H9 (cell line): ENCODE results near the gene COPS6. TPM values are rescaled to one million over a fixed set of nuclear protein-coding genes. Genes with fewer than 3 reads are reported as not detected.
A peak's percentile ranks its signal among the peaks of the same experiment; 100 is the strongest.

Experiments used
- DNase-seq: peaks from one replicate; pipeline ENCODE4 v3.0.0-alpha.2; 2017
- H2AFZ ChIP-seq: one replicate; pipeline ENCODE4 v1.6.1; 2013; ENCODE audit warnings: mild to moderate bottlenecking, low read length, control low read depth, moderate library complexity
- H2AK5ac ChIP-seq: 2 replicates; pipeline ENCODE4 v1.6.1; 2013; ENCODE audit warnings: low read length, control low read depth, mixed read lengths; ENCODE audit not compliant: insufficient read length
- H2BK120ac ChIP-seq: one replicate; pipeline ENCODE4 v1.6.1; 2013; ENCODE audit warnings: low read depth, mild to moderate bottlenecking, low read length, control low read depth, inconsistent platforms; ENCODE audit not compliant: poor library complexity, severe bottlenecking
- H2BK12ac ChIP-seq: 2 replicates; pipeline ENCODE4 v1.6.1; 2013; ENCODE audit warnings: low read length, control low read depth, mixed read lengths, low read depth; ENCODE audit not compliant: insufficient read length
- H2BK15ac ChIP-seq: 2 replicates; pipeline ENCODE4 v1.6.1; 2013; ENCODE audit warnings: low read depth, low read length, control low read depth
- H2BK20ac ChIP-seq: one replicate; pipeline ENCODE4 v1.6.1; 2013; ENCODE audit warnings: low read depth, mild to moderate bottlenecking, low read length, control low read depth, inconsistent platforms; ENCODE audit not compliant: poor library complexity, severe bottlenecking
- H2BK5ac ChIP-seq: 2 replicates; pipeline ENCODE4 v1.6.1; 2013; ENCODE audit warnings: low read length, control low read depth, mixed read lengths; ENCODE audit not compliant: insufficient read length
- H3K14ac ChIP-seq: 2 replicates; pipeline ENCODE4 v1.6.1; 2013; ENCODE audit warnings: low read length, control low read depth; ENCODE audit not compliant: insufficient read depth
- H3K18ac ChIP-seq: 2 replicates; pipeline ENCODE4 v1.6.1; 2013; ENCODE audit warnings: low read depth, mild to moderate bottlenecking, mixed read lengths, low read length, control low read depth; ENCODE audit not compliant: insufficient read length
- H3K23ac ChIP-seq: 2 replicates; pipeline ENCODE4 v1.6.1; 2013; ENCODE audit warnings: low read length, control low read depth, mixed read lengths, low read depth; ENCODE audit not compliant: insufficient read length
- H3K23me2 ChIP-seq: 2 replicates; pipeline ENCODE4 v1.6.1; 2013; ENCODE audit warnings: low read depth, mild to moderate bottlenecking, mixed read lengths, low read length, control low read depth; ENCODE audit not compliant: insufficient read length, poor library complexity, severe bottlenecking
- H3K27ac ChIP-seq: 2 replicates; pipeline ENCODE4 v1.5.1; 2013; ENCODE audit warnings: low read length, control low read depth, mixed read lengths, low read depth; ENCODE audit not compliant: insufficient read length
- H3K27me3 ChIP-seq: 2 replicates; pipeline ENCODE4 v1.6.1; 2013; ENCODE audit warnings: low read length, control low read depth, inconsistent platforms; ENCODE audit not compliant: insufficient read depth
- H3K4ac ChIP-seq: 2 replicates; pipeline ENCODE4 v1.6.1; 2013; ENCODE audit warnings: low read depth, mild to moderate bottlenecking, control low read depth, inconsistent platforms, low read length, moderate library complexity
- H3K4me1 ChIP-seq: 2 replicates; pipeline ENCODE4 v1.6.1; 2013; ENCODE audit warnings: low read length, control low read depth, inconsistent platforms; ENCODE audit not compliant: insufficient read depth
- H3K4me2 ChIP-seq: 2 replicates; pipeline ENCODE4 v1.6.1; 2013; ENCODE audit warnings: low read length, control low read depth, mixed read lengths; ENCODE audit not compliant: insufficient read length, insufficient read depth
- H3K56ac ChIP-seq: 2 replicates; pipeline ENCODE4 v1.6.1; 2013; ENCODE audit warnings: low read depth, mild to moderate bottlenecking, mixed read lengths, low read length, control low read depth; ENCODE audit not compliant: insufficient read length
- H3K79me1 ChIP-seq: 2 replicates; pipeline ENCODE4 v1.6.1; 2013; ENCODE audit warnings: low read depth, mild to moderate bottlenecking, moderate library complexity, low read length, control low read depth, inconsistent platforms; ENCODE audit not compliant: insufficient read depth, poor library complexity, severe bottlenecking
- H3K79me2 ChIP-seq: 2 replicates; pipeline ENCODE4 v1.6.1; 2013; ENCODE audit warnings: low read length, control low read depth, inconsistent platforms; ENCODE audit not compliant: insufficient read depth
- H3K9ac ChIP-seq: 2 replicates; pipeline ENCODE4 v1.6.1; 2013; ENCODE audit warnings: low read length, control low read depth, mixed read lengths; ENCODE audit not compliant: insufficient read length; ENCODE audit errors: extremely low read depth
- H3K9me3 ChIP-seq: one replicate; pipeline ENCODE4 v1.6.1; 2013; ENCODE audit warnings: low read depth, low read length, inconsistent platforms; ENCODE audit not compliant: control insufficient read depth
- H3T11ph ChIP-seq: one replicate; pipeline ENCODE4 v1.6.1; 2013; ENCODE audit warnings: mild to moderate bottlenecking, low read length, control low read depth, inconsistent platforms
- H4K20me1 ChIP-seq: one replicate; pipeline ENCODE4 v1.6.1; 2013; ENCODE audit not compliant: control insufficient read depth, insufficient read length, insufficient read depth
- H4K5ac ChIP-seq: 2 replicates; pipeline ENCODE4 v1.6.1; 2013; ENCODE audit warnings: low read depth, mild to moderate bottlenecking, mixed read lengths, low read length, control low read depth; ENCODE audit not compliant: insufficient read length
- H4K8ac ChIP-seq: replicated peaks from 2 replicates; pipeline ENCODE4 v1.6.1; 2013; ENCODE audit warnings: low read length, control low read depth, mixed read lengths, low read depth; ENCODE audit not compliant: insufficient read length
- H4K91ac ChIP-seq: 2 replicates; pipeline ENCODE4 v1.6.1; 2013; ENCODE audit warnings: low read depth, mild to moderate bottlenecking, moderate library complexity, mixed read lengths, low read length, control low read depth; ENCODE audit not compliant: insufficient read length
- H3K27ac Mint-ChIP-seq, 3 experiments: 2 replicates in 2 of 3; 3 replicates in 1 of 3; pipeline ENCODE4 v1.8.0; 2020 to 2021; ENCODE audit warnings: mixed read lengths in 3 of 3, mild to moderate bottlenecking in 1 of 3, moderate library complexity in 1 of 3
- H3K27me3 Mint-ChIP-seq: 2 replicates; pipeline ENCODE4 v1.8.0; 2021; ENCODE audit warnings: low read depth, mild to moderate bottlenecking, moderate library complexity, mixed read lengths
- H3K36me3 Mint-ChIP-seq, 3 experiments: 2 replicates in 2 of 3; 3 replicates in 1 of 3; pipeline ENCODE4 v1.8.0; 2020 to 2021; ENCODE audit warnings: low read depth in 3 of 3, mixed read lengths in 3 of 3; ENCODE audit not compliant: insufficient read depth in 1 of 3
- H3K4me1 Mint-ChIP-seq, 2 experiments: 2 replicates each; pipeline ENCODE4 v1.8.0; 2020; ENCODE audit warnings: mixed read lengths in 2 of 2
- H3K4me3 Mint-ChIP-seq, 2 experiments: 2 replicates in 1 of 2; 3 replicates in 1 of 2; pipeline ENCODE4 v1.8.0; 2020 to 2021; ENCODE audit warnings: mild to moderate bottlenecking in 2 of 2, mixed read lengths in 2 of 2, moderate library complexity in 1 of 2
- H3K9me3 Mint-ChIP-seq, 2 experiments: 2 replicates in 1 of 2; 3 replicates in 1 of 2; pipeline ENCODE4 v1.8.0; 2020; ENCODE audit warnings: mild to moderate bottlenecking in 2 of 2, mixed read lengths in 2 of 2, moderate library complexity in 1 of 2
- WGBS: extraction: QIAGEN DNeasy Blood & Tissue Kit; methylation state at CpG from one replicate; pipeline ENCODE4 v1.1.7; 2013; ENCODE audit warnings: missing lambda C conversion rate, low lambda C conversion rate, mixed read lengths; ENCODE audit not compliant: insufficient read length; ENCODE audit errors: extremely low coverage; 5-methylcytosine and 5-hydroxymethylcytosine counted together
- microRNA-seq: library from miRNA; unstranded; fragments of <30 nt; microRNA quantifications from one replicate; pipeline ENCODE4, GENCODE V29; 2020; ENCODE audit warnings: borderline microRNAs expressed
- total RNA-seq: library from RNA; stranded (reverse); gene quantifications from 2 replicates; pipeline ENCODE4 v1.2.1, GENCODE V29; 2021
- TF ChIP-seq, protein P1 (sequence below): fragments of 200-600 bp; sonication (generic); conservative IDR thresholded peaks from 3 replicates; pipeline ENCODE4 v1.8.0; 2021; ENCODE audit warnings: antibody characterized with exemption, mild to moderate bottlenecking

Gene COPS6
- total RNA-seq, 1 experiment from 2014 or later = 140 TPM

GRCh38 chr7:100141555-100141949, 52.8 kb downstream of the COPS6 start:
- no peaks in the 10 kb centered on the region for H3K79me1 ChIP-seq
- no peak overlapping the region for H3K23ac ChIP-seq
- no peaks in the 10 kb centered on the region for H3K27me3 ChIP-seq
- Mint-ChIP-seq H3K9me3 (no peaks in the 10 kb centered on the region), H3K36me3 (no peaks in the 10 kb centered on the region; a peak in 2 of 7 replicates), H3K27me3 (peaks cover 4% of the 10 kb centered on the region; the same call in 1 of the 2 replicates), H3K27ac (no peak overlapping the region), H3K4me1 (peaks cover 10 to 12% of the 10 kb centered on the region in 2 experiments), H3K4me3 (no peak overlapping the region)
- no peak overlapping the region for H2BK120ac ChIP-seq
- DNase-seq = no peak
- H3K4me1 ChIP-seq = no peaks in the 10 kb centered on the region
- H2BK12ac ChIP-seq = no peak overlapping the region
- H2AK5ac ChIP-seq = no peak overlapping the region
- WGBS = no CpG with 5 or more reads among the region's 3 CpGs
- no peak overlapping the region for H2BK5ac ChIP-seq
- H2BK20ac ChIP-seq = no peak overlapping the region
- H2BK15ac ChIP-seq = no peak overlapping the region
- no peak overlapping the region for H4K5ac ChIP-seq
- no peak overlapping the region for H3T11ph ChIP-seq
- no peaks in the 10 kb centered on the region for H3K23me2 ChIP-seq
- no peak overlapping the region for H2AFZ ChIP-seq
- no peak overlapping the region for H3K9ac ChIP-seq
- H3K56ac ChIP-seq = no peak overlapping the region
- H4K20me1 ChIP-seq = no peaks in the 10 kb centered on the region
- H3K27ac ChIP-seq = no peak overlapping the region
- no peak overlapping the region for H3K4me2 ChIP-seq
- no peak overlapping the region for H4K8ac ChIP-seq
- no peaks in the 10 kb centered on the region for H3K79me2 ChIP-seq
- no peaks in the 10 kb centered on the region for H3K9me3 ChIP-seq
- no peak overlapping the region for H3K18ac ChIP-seq
- TF ChIP-seq, protein P1, sequence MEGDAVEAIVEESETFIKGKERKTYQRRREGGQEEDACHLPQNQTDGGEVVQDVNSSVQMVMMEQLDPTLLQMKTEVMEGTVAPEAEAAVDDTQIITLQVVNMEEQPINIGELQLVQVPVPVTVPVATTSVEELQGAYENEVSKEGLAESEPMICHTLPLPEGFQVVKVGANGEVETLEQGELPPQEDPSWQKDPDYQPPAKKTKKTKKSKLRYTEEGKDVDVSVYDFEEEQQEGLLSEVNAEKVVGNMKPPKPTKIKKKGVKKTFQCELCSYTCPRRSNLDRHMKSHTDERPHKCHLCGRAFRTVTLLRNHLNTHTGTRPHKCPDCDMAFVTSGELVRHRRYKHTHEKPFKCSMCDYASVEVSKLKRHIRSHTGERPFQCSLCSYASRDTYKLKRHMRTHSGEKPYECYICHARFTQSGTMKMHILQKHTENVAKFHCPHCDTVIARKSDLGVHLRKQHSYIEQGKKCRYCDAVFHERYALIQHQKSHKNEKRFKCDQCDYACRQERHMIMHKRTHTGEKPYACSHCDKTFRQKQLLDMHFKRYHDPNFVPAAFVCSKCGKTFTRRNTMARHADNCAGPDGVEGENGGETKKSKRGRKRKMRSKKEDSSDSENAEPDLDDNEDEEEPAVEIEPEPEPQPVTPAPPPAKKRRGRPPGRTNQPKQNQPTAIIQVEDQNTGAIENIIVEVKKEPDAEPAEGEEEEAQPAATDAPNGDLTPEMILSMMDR = no peak
- no peak overlapping the region for H3K14ac ChIP-seq
- H4K91ac ChIP-seq = no peak overlapping the region
- no peak overlapping the region for H3K4ac ChIP-seq

Small RNAs within 50 kb of the gene (microRNA-seq; reads per million reads assigned to microRNA genes)
- gene MIR106B (1,145 reads per million, percentile 95 among the genes with 10 or more reads in this experiment), gene MIR25 (128 reads per million, percentile 76 among the genes with 10 or more reads in this experiment), gene MIR93 (2,017 reads per million, percentile 97 among the genes with 10 or more reads in this experiment)

Other genes with a start within 250 kb of the COPS6 start
- gene OR2AE1, start 211.9 kb upstream of the COPS6 start, total RNA-seq = not detected in 2 replicates
- 6.9 and 7.3 TPM in 2 replicates for gene TRIM4, start 169.4 kb upstream of the COPS6 start, total RNA-seq
- gene GJC3, start 159.3 kb upstream of the COPS6 start, total RNA-seq = 1.4 and 2.3 TPM in 2 replicates
- 0.24 TPM in 1 of 2 replicates, not detected in the other for gene AZGP1, start 112.9 kb upstream of the COPS6 start, total RNA-seq
- gene ZKSCAN1, start 73.4 kb upstream of the COPS6 start, total RNA-seq = 28.2 and 29.8 TPM in 2 replicates
- gene ZSCAN21, start 39.2 kb upstream of the COPS6 start, total RNA-seq = 23.5 and 24.3 TPM in 2 replicates
- gene ZNF3, start 7.2 kb upstream of the COPS6 start, total RNA-seq = 60.4 and 62.8 TPM in 2 replicates
- gene MCM7, start 12.4 kb downstream of the COPS6 start, total RNA-seq = 387 and 390 TPM in 2 replicates
- gene AP4M1, start 12.7 kb downstream of the COPS6 start, total RNA-seq = 18.8 and 20.2 TPM in 2 replicates
- 87.1 and 88.9 TPM in 2 replicates for gene TAF6, start 30.4 kb downstream of the COPS6 start, total RNA-seq
- 10.4 and 12.3 TPM in 2 replicates for gene CNPY4, start 30.7 kb downstream of the COPS6 start, total RNA-seq
- gene MBLAC1, start 38.0 kb downstream of the COPS6 start, total RNA-seq = 1.6 and 1.9 TPM in 2 replicates
- 164 and 179 TPM in 2 replicates for gene LAMTOR4, start 59.9 kb downstream of the COPS6 start, total RNA-seq
- gene TRAPPC14, start 69.8 kb downstream of the COPS6 start, total RNA-seq = 31.8 and 32.8 TPM in 2 replicates
- gene GAL3ST4, start 79.6 kb downstream of the COPS6 start, total RNA-seq = 6.0 and 7.0 TPM in 2 replicates
- gene GPC2, start 88.4 kb downstream of the COPS6 start, total RNA-seq = 39.5 and 45.2 TPM in 2 replicates
- 2.6 and 3.1 TPM in 2 replicates for gene STAG3, start 88.9 kb downstream of the COPS6 start, total RNA-seq
- gene PVRIG, start 131.0 kb downstream of the COPS6 start, total RNA-seq = 0.50 and 0.70 TPM in 2 replicates
- gene SPDYE3, start 218.7 kb downstream of the COPS6 start, total RNA-seq = not detected in 2 replicates